HEK293 (cell line): Measurements from ENCODE around the gene ZXDC.

Experiments
- CTCF ChIA-PET: fragments of 350-600 bp; formaldehyde crosslinking; extraction: SDS; loops from one replicate; lab custom pipeline; 2021; ENCODE audit warnings: antibody characterized with exemption; lab: Yijun Ruan, JAX
- POLR2A ChIA-PET: fragments of 300-600 bp; formaldehyde crosslinking; extraction: SDS; loops from one replicate; lab custom pipeline; 2020; ENCODE audit warnings: antibody characterized with exemption, inconsistent platforms; lab: Yijun Ruan, JAX
- H3K27ac ChIP-seq: fragments of 200-500 bp; sonication (Bioruptor generic); 2 replicates; pipeline ENCODE4 v1.5.1; 2014; ENCODE audit warnings: low read depth, low read length, control low read depth, inconsistent platforms; ENCODE audit errors: extremely low read depth
- H3K36me3 ChIP-seq, 2 experiments: fragments of 200-500 bp in 1 of 2; sonication (Bioruptor generic) in 1 of 2; 1 replicate in 1 of 2; 2 replicates in 1 of 2; pipeline ENCODE4 v1.5.1; 2014 to 2017; ENCODE audit warnings: inconsistent platforms in 2 of 2, low read length in 2 of 2; ENCODE audit not compliant: control insufficient read depth in 2 of 2, insufficient read depth in 1 of 2
- H3K4me1 ChIP-seq: fragments of 200-500 bp; sonication (Bioruptor generic); 2 replicates; pipeline ENCODE4 v1.5.1; 2014; ENCODE audit warnings: mild to moderate bottlenecking, low read length, inconsistent platforms; ENCODE audit not compliant: control insufficient read depth, insufficient read depth
- H3K4me3 ChIP-seq: 2 replicates; pipeline ENCODE4 v1.5.1; 2011; ENCODE audit warnings: low read depth, mild to moderate bottlenecking, control low read depth, low read length, moderate library complexity
- H3K9me3 ChIP-seq: fragments of 200-500 bp; sonication (Bioruptor generic); 2 replicates; pipeline ENCODE4 v1.5.1; 2014; ENCODE audit warnings: low read depth, low read length, inconsistent platforms; ENCODE audit not compliant: control insufficient read depth, insufficient read depth
- EGR2 ChIP-seq: fragments of 450-650 bp; formaldehyde crosslinking; IDR thresholded peaks from 2 replicates; pipeline ENCODE4 v1.5.1; 2016; ENCODE audit warnings: low read depth, missing biosample characterization, missing genetic modification characterization
- FEZF1 ChIP-seq: fragments of 450-650 bp; formaldehyde crosslinking; IDR thresholded peaks from 2 replicates; pipeline ENCODE4 v1.5.1; 2016; ENCODE audit warnings: missing biosample characterization, missing genetic modification characterization
- GLIS2 ChIP-seq: fragments of 450-650 bp; formaldehyde crosslinking; IDR thresholded peaks from 2 replicates; pipeline ENCODE4 v1.5.1; 2016; ENCODE audit warnings: missing biosample characterization, missing genetic modification characterization
- IKZF3 ChIP-seq: fragments of 450-650 bp; IDR thresholded peaks from 2 replicates; pipeline ENCODE4 v1.5.0; 2018; ENCODE audit warnings: missing biosample characterization, mild to moderate bottlenecking, missing genetic modification characterization, moderate library complexity
- KLF7 ChIP-seq: fragments of 450-650 bp; formaldehyde crosslinking; IDR thresholded peaks from 2 replicates; pipeline ENCODE4 v1.5.1; 2016; ENCODE audit warnings: missing biosample characterization, missing genetic modification characterization, borderline replicate concordance
- OVOL3 ChIP-seq: fragments of 450-650 bp; formaldehyde crosslinking; IDR thresholded peaks from 2 replicates; pipeline ENCODE4 v1.5.1; 2016; ENCODE audit warnings: missing biosample characterization, missing genetic modification characterization
- ZBTB11 ChIP-seq: fragments of 450-650 bp; formaldehyde crosslinking; conservative IDR thresholded peaks from 2 replicates; pipeline ENCODE4 v1.5.1; 2016; ENCODE audit warnings: low read depth, missing biosample characterization, missing genetic modification characterization
- ZNF112 ChIP-seq: fragments of 450-650 bp; formaldehyde crosslinking; IDR thresholded peaks from 2 replicates; pipeline ENCODE4 v1.5.0; 2017; ENCODE audit warnings: missing biosample characterization, missing genetic modification characterization
- ZNF132 ChIP-seq: fragments of 450-650 bp; formaldehyde crosslinking; IDR thresholded peaks from 2 replicates; pipeline ENCODE4 v1.5.1; 2017; ENCODE audit warnings: missing biosample characterization, missing genetic modification characterization, borderline replicate concordance
- ZNF133 ChIP-seq: fragments of 450-650 bp; formaldehyde crosslinking; IDR thresholded peaks from 2 replicates; pipeline ENCODE4 v1.5.1; 2016; ENCODE audit warnings: missing biosample characterization, missing genetic modification characterization
- ZNF202 ChIP-seq: fragments of 450-650 bp; formaldehyde crosslinking; IDR thresholded peaks from 2 replicates; pipeline ENCODE4 v1.5.1; 2016; ENCODE audit warnings: missing biosample characterization, missing genetic modification characterization, borderline replicate concordance
- ZNF248 ChIP-seq: fragments of 450-650 bp; formaldehyde crosslinking; IDR thresholded peaks from 2 replicates; pipeline ENCODE4 v1.5.1; 2017; ENCODE audit warnings: missing biosample characterization, missing genetic modification characterization
- ZNF302 ChIP-seq: fragments of 450-650 bp; formaldehyde crosslinking; IDR thresholded peaks from 2 replicates; pipeline ENCODE4 v1.5.1; 2016; ENCODE audit warnings: missing biosample characterization, missing genetic modification characterization, low read depth
- ZNF335 ChIP-seq: fragments of 450-650 bp; formaldehyde crosslinking; conservative IDR thresholded peaks from 2 replicates; pipeline ENCODE4 v1.5.1; 2016; ENCODE audit warnings: missing biosample characterization, missing genetic modification characterization
- ZNF530 ChIP-seq: fragments of 450-650 bp; formaldehyde crosslinking; IDR thresholded peaks from 2 replicates; pipeline ENCODE4 v1.5.1; 2016; ENCODE audit warnings: low read depth, missing biosample characterization, missing genetic modification characterization
- ZNF600 ChIP-seq: fragments of 450-650 bp; formaldehyde crosslinking; IDR thresholded peaks from 2 replicates; pipeline ENCODE4 v1.5.1; 2016; ENCODE audit warnings: missing biosample characterization, missing genetic modification characterization
- ZNF654 ChIP-seq: fragments of 450-650 bp; formaldehyde crosslinking; IDR thresholded peaks from 2 replicates; pipeline ENCODE4 v1.5.1; 2016; ENCODE audit warnings: low read depth, missing biosample characterization, missing genetic modification characterization
- TF ChIP-seq, protein P1 (sequence below): fragments of 450-650 bp; formaldehyde crosslinking; IDR thresholded peaks from 2 replicates; pipeline ENCODE4 v1.5.1; 2016; ENCODE audit warnings: missing biosample characterization, missing genetic modification characterization
- TF ChIP-seq, protein P2 (sequence below): fragments of 450-650 bp; formaldehyde crosslinking; IDR thresholded peaks from 2 replicates; pipeline ENCODE4; 2016; ENCODE audit warnings: missing biosample characterization, missing genetic modification characterization

Gene ZXDC

GRCh38 chr3:126522363-126522788, 46.7 kb upstream of the ZXDC start:
- Histone ChIP-seq H3K36me3 (no peaks in the 10 kb centered on the region), H3K4me1 (no peaks in the 10 kb centered on the region), H3K4me3 (no peak overlapping the region), H3K9me3 (no peaks in the 10 kb centered on the region), H3K27ac (no peak overlapping the region)
- ChIA-PET POLR2A (no interaction called here), CTCF (interaction anchor here (0.6 to 1.6 kb wide), 9 partner anchors 10 to 1027 kb away, joined by 3 to 5 read pairs (median 3); no protein-coding TSS in a partner anchor)
- TF ChIP-seq ZNF112 (tag by site-specific recombination) (no peak), ZNF654 (tag by site-specific recombination) (peak; percentile 44), ZNF335 (tag by site-specific recombination) (peak; percentile 32; the same call in 1 of the 2 replicates), IKZF3 (peak; percentile 54; the same call in 1 of the 2 replicates)
- TF ChIP-seq, protein P1, sequence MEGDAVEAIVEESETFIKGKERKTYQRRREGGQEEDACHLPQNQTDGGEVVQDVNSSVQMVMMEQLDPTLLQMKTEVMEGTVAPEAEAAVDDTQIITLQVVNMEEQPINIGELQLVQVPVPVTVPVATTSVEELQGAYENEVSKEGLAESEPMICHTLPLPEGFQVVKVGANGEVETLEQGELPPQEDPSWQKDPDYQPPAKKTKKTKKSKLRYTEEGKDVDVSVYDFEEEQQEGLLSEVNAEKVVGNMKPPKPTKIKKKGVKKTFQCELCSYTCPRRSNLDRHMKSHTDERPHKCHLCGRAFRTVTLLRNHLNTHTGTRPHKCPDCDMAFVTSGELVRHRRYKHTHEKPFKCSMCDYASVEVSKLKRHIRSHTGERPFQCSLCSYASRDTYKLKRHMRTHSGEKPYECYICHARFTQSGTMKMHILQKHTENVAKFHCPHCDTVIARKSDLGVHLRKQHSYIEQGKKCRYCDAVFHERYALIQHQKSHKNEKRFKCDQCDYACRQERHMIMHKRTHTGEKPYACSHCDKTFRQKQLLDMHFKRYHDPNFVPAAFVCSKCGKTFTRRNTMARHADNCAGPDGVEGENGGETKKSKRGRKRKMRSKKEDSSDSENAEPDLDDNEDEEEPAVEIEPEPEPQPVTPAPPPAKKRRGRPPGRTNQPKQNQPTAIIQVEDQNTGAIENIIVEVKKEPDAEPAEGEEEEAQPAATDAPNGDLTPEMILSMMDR (tag by site-specific recombination), result peak; percentile 48; the same call in 1 of the 2 replicates
- TF ChIP-seq, protein P2, sequence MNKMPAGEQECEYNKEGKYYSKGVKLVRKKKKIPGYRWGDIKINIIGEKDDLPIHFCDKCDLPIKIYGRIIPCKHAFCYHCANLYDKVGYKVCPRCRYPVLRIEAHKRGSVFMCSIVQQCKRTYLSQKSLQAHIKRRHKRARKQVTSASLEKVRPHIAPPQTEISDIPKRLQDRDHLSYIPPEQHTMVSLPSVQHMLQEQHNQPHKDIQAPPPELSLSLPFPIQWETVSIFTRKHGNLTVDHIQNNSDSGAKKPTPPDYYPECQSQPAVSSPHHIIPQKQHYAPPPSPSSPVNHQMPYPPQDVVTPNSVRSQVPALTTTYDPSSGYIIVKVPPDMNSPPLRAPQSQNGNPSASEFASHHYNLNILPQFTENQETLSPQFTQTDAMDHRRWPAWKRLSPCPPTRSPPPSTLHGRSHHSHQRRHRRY (tag by site-specific recombination), result no peak

DNA sequence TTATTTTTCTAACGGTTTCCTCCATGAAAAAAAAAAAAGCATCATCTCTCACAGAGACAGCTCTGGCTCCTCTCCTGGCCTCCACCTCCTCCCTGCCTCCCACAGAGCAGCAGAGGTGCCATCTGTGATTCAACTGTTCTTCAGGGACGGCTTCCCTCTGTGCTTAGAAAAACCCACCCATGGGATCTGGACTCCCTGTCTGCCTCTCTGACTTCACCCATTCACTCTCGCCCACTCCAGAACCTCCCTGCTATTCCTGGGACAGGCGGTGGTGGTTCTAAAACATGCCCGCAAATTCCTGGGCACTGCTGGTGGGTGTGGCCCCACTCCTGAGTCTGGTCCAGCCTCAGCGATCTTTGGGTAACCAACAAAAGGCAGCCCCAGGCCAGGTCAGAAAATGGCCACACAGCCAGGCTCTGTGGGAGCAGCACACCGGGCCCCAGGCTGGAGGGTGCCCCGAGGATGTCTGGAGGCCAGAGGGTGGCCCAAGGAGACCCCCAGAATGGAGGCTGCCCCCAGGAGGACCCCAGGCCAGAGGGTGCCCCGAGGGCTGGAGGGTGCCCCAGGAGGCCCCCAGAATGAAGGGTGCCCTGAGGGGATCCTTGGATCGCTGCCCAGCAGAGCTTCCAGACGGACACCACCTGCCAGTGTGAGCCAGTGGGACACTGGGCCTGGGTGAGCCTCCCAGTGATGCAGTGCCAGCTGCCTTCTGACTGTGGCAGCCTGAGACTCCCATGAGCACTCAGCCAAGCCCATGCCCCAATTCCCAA, 45.6 kb upstream of the ZXDC start:
- TF ChIP-seq FEZF1 (tag by site-specific recombination) (no peak), KLF7 (tag by site-specific recombination) (no peak), ZNF600 (tag by site-specific recombination) (no peak), ZNF202 (tag by site-specific recombination) (no peak), OVOL3 (no peak), ZNF132 (tag by site-specific recombination) (no peak), EGR2 (tag by site-specific recombination) (0 out of 2 replicates have a peak, but pooled peaks have one; percentile 13)
- TF ChIP-seq, all 188 proteins: peak for 1
- Histone ChIP-seq H3K9me3 (no peaks in the 10 kb centered on the region), H3K36me3 (no peaks in the 10 kb centered on the region), H3K27ac (no peak overlapping the region), H3K4me1 (no peaks in the 10 kb centered on the region), H3K4me3 (no peak overlapping the region)
- ChIA-PET CTCF (interaction anchor here (0.6 to 1.3 kb wide), 4 partner anchors 30 to 424 kb away, joined by 3 to 5 read pairs (median 3); no protein-coding TSS in a partner anchor), POLR2A (no interaction called here)

- no peaks in the 10 kb centered on the region for H3K4me1 ChIP-seq
- ChIA-PET CTCF (interaction anchor here (0.6 to 1.3 kb wide), 2 partner anchors 29 to 332 kb away, joined by 3 to 5 read pairs; no protein-coding TSS in a partner anchor), POLR2A (no interaction called here)
- no peak overlapping the region for H3K4me3 ChIP-seq
- H3K36me3 ChIP-seq, result no peaks in the 10 kb centered on the region
- no peak overlapping the region for H3K27ac ChIP-seq
- no peaks in the 10 kb centered on the region for H3K9me3 ChIP-seq
- TF ChIP-seq ZBTB11 (no peak), ZNF530 (no peak), ZNF248 (no peak), ZNF133 (tag by site-specific recombination) (no peak), ZNF302 (tag by site-specific recombination) (no peak), GLIS2 (tag by site-specific recombination) (no peak)
- TF ChIP-seq, protein P1 (tag by site-specific recombination), result peak; percentile 27; the same call in 1 of the 2 replicates
Measured at GRCh38 chr3:126519506-126520455, 44.1 kb upstream of the ZXDC start.
